LNCaP clone FGC (cell line): ENCODE measurements around the gene ATOH1.

Experiments
- DNase-seq: peaks from one replicate; pipeline ENCODE4 v3.0.0-alpha.2; 2011; ENCODE audit warnings: low read depth
- H3K4me3 ChIP-seq: 2 replicates; pipeline ENCODE4 v1.5.1; 2011; ENCODE audit warnings: mild to moderate bottlenecking, low read depth, low read length, control low read depth
- TF ChIP-seq, protein P1 (sequence below): IDR thresholded peaks from 2 replicates; pipeline ENCODE4 v1.5.1; 2012; ENCODE audit warnings: mild to moderate bottlenecking; ENCODE audit not compliant: control insufficient read depth, insufficient read depth; ENCODE audit errors: extremely low read depth

ATOH1 gene

DNA sequence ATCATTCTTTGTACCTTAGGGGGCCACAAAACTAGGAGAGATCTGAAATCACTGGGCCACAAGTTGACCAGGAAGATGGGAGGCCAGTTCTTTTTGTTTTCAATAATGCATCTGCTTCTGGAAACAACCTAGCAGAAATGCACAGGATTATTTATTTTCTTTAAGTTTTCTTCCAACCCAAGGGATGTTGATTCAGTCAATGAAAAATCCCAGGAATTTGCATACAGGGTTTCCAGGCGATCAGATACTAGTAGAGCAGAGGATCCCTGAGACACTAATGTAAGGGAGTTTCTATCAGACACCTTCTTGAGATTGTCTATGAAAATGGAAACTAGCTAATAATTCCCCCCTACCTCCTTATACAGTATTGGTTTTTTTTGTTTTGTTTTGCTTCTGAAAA lies 7.4 kb downstream of the ATOH1 start:
- no peak for DNase-seq
- H3K4me3 ChIP-seq: no peak overlapping the region
- TF ChIP-seq, protein P1, sequence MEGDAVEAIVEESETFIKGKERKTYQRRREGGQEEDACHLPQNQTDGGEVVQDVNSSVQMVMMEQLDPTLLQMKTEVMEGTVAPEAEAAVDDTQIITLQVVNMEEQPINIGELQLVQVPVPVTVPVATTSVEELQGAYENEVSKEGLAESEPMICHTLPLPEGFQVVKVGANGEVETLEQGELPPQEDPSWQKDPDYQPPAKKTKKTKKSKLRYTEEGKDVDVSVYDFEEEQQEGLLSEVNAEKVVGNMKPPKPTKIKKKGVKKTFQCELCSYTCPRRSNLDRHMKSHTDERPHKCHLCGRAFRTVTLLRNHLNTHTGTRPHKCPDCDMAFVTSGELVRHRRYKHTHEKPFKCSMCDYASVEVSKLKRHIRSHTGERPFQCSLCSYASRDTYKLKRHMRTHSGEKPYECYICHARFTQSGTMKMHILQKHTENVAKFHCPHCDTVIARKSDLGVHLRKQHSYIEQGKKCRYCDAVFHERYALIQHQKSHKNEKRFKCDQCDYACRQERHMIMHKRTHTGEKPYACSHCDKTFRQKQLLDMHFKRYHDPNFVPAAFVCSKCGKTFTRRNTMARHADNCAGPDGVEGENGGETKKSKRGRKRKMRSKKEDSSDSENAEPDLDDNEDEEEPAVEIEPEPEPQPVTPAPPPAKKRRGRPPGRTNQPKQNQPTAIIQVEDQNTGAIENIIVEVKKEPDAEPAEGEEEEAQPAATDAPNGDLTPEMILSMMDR: no peak

DNA sequence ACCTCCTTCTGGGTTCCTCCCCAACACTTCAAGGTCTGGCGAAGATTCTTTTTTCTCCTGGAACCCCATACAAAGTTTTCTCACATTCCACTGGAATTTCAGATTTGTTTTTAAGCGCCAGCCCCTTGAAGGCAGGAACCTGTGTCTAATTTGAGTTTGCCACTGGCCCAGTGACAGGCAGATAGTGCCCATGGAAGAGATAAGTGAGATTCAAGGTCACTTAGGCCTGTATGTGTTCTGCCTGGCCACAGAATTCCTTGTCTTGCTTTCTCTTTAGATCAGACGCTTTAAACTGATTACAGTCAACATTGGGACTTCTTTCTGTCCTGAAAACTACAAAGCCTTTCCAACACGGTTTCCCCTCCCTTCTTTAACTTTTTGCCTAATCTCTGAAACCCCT lies 11.2 kb downstream of the ATOH1 start:
- H3K4me3 ChIP-seq: no peak overlapping the region
- no peak for DNase-seq
- TF ChIP-seq, protein P1: no peak

DNA sequence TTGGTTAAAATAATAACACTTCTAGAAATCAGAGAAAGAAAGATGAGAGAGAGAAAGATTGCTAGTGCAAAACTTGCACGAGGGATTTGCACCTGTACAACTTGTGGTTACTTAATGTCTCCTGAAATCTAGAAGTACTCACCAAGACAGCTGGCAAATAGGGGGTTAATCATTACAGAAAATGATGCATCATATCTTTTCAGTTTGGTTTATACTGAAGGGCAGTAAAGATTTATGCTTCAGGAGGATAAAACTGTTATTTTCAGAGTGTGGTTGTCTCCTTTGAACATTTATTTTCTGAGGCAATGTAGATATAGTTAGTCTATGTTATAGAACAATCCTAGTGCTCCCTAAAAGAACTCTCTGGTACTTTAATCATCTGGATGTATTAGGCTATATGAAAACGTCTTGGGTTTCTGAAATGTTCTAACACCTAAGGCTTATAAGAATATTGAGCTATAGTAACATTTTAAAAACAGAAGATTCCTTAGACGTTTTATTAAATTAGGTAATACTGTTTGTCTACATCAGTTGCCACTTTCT lies 13.3 kb downstream of the ATOH1 start:
- TF ChIP-seq, protein P1: no peak
- DNase-seq: no peak
- H3K4me3 ChIP-seq: no peak overlapping the region

DNA sequence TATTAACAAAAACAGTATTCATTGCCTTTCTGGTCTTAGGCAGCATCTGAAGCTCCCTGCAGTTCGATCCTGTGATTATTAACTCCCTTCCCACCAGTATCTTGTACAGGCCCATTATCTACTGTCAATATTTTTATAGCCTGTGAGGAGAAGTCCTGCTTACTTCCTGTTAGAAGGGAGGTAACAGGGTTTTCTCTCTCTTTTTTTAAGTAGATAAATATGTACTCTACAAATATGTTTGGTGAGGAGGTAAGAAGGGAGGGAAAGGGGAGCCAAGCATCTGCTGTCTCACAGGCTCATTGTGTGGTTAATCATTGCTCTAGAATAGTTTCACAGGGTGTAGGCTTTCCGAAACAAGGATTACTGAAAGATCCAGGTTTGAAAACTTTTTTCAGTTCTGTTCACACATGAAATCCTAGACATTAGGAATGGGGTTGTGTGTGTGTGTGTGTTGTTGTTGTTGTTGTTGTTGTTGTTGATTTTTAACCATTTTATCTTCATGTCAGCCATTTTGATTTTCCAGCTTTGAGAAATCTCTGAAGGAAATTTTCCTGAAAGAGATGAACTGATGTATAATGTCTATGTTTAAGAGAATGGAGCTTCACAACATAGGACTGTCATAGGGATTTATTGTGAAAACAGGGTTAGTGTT lies 14.2 kb downstream of the ATOH1 start:
- TF ChIP-seq, protein P1: no peak
- peak; percentile 80 for DNase-seq
- H3K4me3 ChIP-seq: no peak overlapping the region

DNA sequence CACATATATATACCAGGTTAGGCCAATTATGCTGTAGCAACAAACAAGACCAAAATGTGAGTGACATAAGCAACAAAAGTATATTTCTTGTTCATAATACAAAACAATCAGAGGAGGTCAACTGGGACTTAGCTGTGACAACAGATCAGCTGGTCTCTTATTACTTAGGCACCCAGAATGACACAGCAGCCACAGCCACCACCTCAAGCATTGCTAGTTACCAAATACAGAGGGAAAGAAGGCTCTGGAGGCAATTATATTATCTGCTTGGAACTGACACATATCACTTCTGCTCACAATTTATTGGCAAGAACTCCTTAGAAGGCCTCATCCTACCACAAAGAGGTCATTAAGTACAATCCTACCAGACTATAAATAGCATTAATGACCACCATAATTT lies 15.2 kb downstream of the ATOH1 start:
- H3K4me3 ChIP-seq: no peak overlapping the region
- no peak for DNase-seq
- TF ChIP-seq, protein P1: no peak

DNA sequence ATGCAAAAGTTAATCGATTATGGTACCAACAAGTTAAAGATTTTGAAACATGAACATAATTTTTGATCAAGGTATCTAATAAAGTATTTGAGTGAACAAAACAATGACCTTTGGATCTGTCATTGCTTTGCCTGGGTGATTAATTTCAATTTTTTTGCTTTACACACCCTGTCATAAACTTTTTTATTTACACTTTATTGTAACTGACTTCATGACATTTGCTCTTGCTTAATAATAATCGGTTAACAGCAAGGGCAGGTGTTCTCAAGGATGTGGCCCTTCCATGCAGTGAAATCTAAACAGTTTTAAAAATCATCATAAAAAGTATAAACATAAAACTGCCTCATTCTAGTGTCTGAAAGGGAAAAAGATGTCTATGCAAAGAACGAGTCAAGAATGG lies 24.1 kb downstream of the ATOH1 start:
- no peak overlapping the region for H3K4me3 ChIP-seq
- TF ChIP-seq, protein P1: no peak
- DNase-seq: no peak

DNA sequence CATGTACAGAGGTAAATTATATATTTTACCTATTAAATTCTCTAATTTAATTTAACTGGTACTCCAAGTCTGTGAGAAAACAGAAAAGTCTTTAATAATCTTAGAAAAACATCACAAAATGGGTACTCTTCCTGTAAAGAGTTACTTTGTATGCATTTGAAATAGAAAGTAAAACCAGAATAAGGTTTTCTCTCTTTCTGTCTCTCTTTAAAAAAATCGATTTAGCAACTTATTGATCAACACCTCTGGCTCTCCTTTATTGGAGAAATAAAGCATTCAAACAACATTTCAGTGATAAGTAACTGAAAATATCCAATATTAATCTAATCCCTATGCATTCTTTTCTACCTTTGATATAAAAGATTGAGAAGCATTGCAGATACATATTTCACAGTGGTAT lies 27.4 kb downstream of the ATOH1 start:
- TF ChIP-seq, protein P1: no peak
- H3K4me3 ChIP-seq: no peak overlapping the region
- no peak for DNase-seq
